Testis (tissue), 2 donors: Measurements from ENCODE around the gene RNF114.

Source experiments
- CTCF ChIP-seq, 3 experiments: fragments of 450-650 bp in 2 of 3; fragments of 200-600 bp in 1 of 3; sonication (generic) in 1 of 3; IDR thresholded peaks; one replicate each; pipeline ENCODE4 v1.5.1; 2016 to 2019; ENCODE audit warnings: antibody characterized with exemption in 3 of 3, mild to moderate bottlenecking in 2 of 3, moderate library complexity in 1 of 3
- POLR2A ChIP-seq: fragments of 450-650 bp; IDR thresholded peaks from one replicate; pipeline ENCODE4 v1.6.1; 2017; ENCODE audit warnings: antibody characterized with exemption, mild to moderate bottlenecking, moderate library complexity

DNA sequence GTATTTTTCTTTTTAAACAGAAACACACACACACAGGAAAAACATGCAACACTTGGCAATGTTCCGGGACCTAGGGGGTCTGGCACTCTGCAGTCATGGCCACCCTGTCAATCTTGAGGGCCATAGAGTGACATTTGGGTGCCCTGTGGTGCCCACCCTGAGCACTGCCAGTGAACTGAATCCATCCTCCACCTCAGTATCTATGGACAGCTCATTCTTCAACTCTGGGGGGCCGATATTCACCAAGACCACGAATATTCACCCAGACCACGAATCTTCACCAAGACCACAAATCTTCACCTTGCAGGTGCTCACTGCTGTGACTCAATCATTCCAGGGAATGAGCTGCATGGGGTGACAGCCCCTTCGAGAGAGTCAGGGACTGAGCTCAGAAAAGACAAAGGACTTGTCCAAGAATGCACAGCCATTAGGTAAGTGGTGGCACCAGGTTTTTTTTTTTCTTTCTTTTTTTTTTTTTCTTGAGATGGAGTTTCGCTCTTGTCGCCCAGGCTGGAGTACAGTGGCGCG is 65.7 kb downstream of the RNF114 start:
- no peak for TF ChIP-seq CTCF (IDR thresholded peaks at IDR 0.05)
- no peak for TF ChIP-seq POLR2A
